ENCODE measurements around the gene ADAM17. TPM values are rescaled to one million over a fixed set of nuclear protein-coding genes. Genes with fewer than 3 reads are reported as not detected.

Gene ADAM17
- total RNA-seq, 1 experiment from 2014 or later, result 50.0 TPM

GRCh38 chr2:9441556-9441955, 114.1 kb downstream of the ADAM17 start:
- DNase-seq (ENCODE audit: low read depth, low spot score), result no peak
- Histone ChIP-seq H3K4me3 (ENCODE audit: low read depth in 2 of 2, low read length in 2 of 2) (no peak overlapping the region), H3K9me3 (ENCODE audit: control insufficient read depth, insufficient read depth, low read depth, low read length) (no peaks in the 10 kb centered on the region), H3K27ac (ENCODE audit: low read length) (no peak overlapping the region), H3K27me3 (ENCODE audit: control insufficient read depth, insufficient read depth, low read length) (no peaks in the 10 kb centered on the region), H3K4me1 (ENCODE audit: control insufficient read depth, insufficient read depth, low read length) (no peaks in the 10 kb centered on the region), H3K36me3 (ENCODE audit: control insufficient read depth, insufficient read depth, low read length) (peaks cover 20% of the 10 kb centered on the region; the same call in 1 of the 2 replicates)
- TF ChIP-seq POLR2AphosphoS5 (IDR thresholded peaks at IDR 0.05; ENCODE audit: low read depth, low read length) (no peak), TCF7L2 (IDR thresholded peaks at IDR 0.05; ENCODE audit: low read depth, low read length) (no peak), SIN3A (IDR thresholded peaks at IDR 0.05; ENCODE audit: borderline replicate concordance, insufficient read depth, low read depth, low read length) (no peak)
- TF ChIP-seq, protein P1, sequence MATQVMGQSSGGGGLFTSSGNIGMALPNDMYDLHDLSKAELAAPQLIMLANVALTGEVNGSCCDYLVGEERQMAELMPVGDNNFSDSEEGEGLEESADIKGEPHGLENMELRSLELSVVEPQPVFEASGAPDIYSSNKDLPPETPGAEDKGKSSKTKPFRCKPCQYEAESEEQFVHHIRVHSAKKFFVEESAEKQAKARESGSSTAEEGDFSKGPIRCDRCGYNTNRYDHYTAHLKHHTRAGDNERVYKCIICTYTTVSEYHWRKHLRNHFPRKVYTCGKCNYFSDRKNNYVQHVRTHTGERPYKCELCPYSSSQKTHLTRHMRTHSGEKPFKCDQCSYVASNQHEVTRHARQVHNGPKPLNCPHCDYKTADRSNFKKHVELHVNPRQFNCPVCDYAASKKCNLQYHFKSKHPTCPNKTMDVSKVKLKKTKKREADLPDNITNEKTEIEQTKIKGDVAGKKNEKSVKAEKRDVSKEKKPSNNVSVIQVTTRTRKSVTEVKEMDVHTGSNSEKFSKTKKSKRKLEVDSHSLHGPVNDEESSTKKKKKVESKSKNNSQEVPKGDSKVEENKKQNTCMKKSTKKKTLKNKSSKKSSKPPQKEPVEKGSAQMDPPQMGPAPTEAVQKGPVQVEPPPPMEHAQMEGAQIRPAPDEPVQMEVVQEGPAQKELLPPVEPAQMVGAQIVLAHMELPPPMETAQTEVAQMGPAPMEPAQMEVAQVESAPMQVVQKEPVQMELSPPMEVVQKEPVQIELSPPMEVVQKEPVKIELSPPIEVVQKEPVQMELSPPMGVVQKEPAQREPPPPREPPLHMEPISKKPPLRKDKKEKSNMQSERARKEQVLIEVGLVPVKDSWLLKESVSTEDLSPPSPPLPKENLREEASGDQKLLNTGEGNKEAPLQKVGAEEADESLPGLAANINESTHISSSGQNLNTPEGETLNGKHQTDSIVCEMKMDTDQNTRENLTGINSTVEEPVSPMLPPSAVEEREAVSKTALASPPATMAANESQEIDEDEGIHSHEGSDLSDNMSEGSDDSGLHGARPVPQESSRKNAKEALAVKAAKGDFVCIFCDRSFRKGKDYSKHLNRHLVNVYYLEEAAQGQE (IDR thresholded peaks at IDR 0.05; ENCODE audit: insufficient read depth in 1 of 2, low read depth in 2 of 2, low read length in 1 of 2), result no peak
- TF ChIP-seq, protein P2, sequence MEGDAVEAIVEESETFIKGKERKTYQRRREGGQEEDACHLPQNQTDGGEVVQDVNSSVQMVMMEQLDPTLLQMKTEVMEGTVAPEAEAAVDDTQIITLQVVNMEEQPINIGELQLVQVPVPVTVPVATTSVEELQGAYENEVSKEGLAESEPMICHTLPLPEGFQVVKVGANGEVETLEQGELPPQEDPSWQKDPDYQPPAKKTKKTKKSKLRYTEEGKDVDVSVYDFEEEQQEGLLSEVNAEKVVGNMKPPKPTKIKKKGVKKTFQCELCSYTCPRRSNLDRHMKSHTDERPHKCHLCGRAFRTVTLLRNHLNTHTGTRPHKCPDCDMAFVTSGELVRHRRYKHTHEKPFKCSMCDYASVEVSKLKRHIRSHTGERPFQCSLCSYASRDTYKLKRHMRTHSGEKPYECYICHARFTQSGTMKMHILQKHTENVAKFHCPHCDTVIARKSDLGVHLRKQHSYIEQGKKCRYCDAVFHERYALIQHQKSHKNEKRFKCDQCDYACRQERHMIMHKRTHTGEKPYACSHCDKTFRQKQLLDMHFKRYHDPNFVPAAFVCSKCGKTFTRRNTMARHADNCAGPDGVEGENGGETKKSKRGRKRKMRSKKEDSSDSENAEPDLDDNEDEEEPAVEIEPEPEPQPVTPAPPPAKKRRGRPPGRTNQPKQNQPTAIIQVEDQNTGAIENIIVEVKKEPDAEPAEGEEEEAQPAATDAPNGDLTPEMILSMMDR (IDR thresholded peaks at IDR 0.05), result no peak
- intact Hi-C loops (cut with micrococcal nuclease; ENCODE audit: unreplicated experiment) (no loop called here), in situ Hi-C loops (cut with HindIII; ENCODE audit: low pct_unique_long_range_greater_than_20kb, low sequenced_read_pairs) (no loop called here)
- CTCF ChIA-PET, result no interaction called here
- POLR2A ChIA-PET, result no interaction called here
- ATAC-seq, result no peak
- no TSS peak for BruUV-seq (replicated peaks)

DNA sequence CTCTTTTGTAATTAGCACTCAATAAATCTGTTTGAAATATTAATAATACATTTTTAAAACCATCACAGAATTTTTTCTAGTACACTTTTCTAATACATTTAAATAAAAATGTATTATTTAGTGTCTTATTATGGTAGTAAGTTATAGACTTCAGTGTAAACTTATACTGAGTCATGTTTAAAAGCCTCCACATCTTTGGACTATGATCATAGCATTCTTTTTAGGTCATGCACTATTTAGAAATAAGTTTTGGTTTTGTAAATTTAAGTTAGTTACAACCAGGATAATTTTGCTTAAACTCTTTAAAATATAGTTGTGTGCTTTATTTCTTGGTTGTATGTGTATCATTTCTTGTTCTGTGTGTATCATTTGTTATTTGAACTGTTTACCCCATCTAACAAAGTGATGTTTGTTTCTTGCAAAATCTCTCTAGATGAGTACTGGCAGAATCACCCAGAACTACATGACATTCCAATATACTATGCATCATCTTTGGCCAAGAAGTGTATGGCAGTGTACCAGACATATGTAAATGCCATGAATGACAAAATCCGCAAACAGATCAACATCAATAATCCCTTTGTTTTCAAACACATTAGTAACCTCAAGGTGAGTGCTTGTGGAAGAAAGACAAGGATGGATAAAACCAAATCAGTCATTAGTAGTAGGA, 115.4 kb downstream of the ADAM17 start:
- Histone ChIP-seq H3K36me3 (ENCODE audit: control insufficient read depth, insufficient read depth, low read length) (peaks cover 20% of the 10 kb centered on the region; the same call in 1 of the 2 replicates), H3K9me3 (ENCODE audit: control insufficient read depth, insufficient read depth, low read depth, low read length) (no peaks in the 10 kb centered on the region), H3K27me3 (ENCODE audit: control insufficient read depth, insufficient read depth, low read length) (no peaks in the 10 kb centered on the region), H3K27ac (ENCODE audit: low read length) (no peak overlapping the region), H3K4me3 (ENCODE audit: low read depth in 2 of 2, low read length in 2 of 2) (no peak overlapping the region), H3K4me1 (ENCODE audit: control insufficient read depth, insufficient read depth, low read length) (no peaks in the 10 kb centered on the region)
- intact Hi-C loops (cut with micrococcal nuclease; ENCODE audit: unreplicated experiment), result no loop called here
- ChIA-PET CTCF (no interaction called here), POLR2A (no interaction called here)
- no peak for TF ChIP-seq TCF7L2 (IDR thresholded peaks at IDR 0.05; ENCODE audit: low read depth, low read length)
- no peak for TF ChIP-seq POLR2AphosphoS5 (IDR thresholded peaks at IDR 0.05; ENCODE audit: low read depth, low read length)
- no peak for TF ChIP-seq SIN3A (IDR thresholded peaks at IDR 0.05; ENCODE audit: borderline replicate concordance, insufficient read depth, low read depth, low read length)
- TF ChIP-seq, protein P1 (IDR thresholded peaks at IDR 0.05; ENCODE audit: insufficient read depth in 1 of 2, low read depth in 2 of 2, low read length in 1 of 2), result no peak
- TF ChIP-seq, protein P2 (IDR thresholded peaks at IDR 0.05), result no peak
- BruUV-seq (replicated peaks), result no TSS peak
- ATAC-seq (no peak), DNase-seq (ENCODE audit: low read depth, low spot score) (no peak)
- in situ Hi-C loops (cut with HindIII; ENCODE audit: low pct_unique_long_range_greater_than_20kb, low sequenced_read_pairs), result no loop called here

Measured in Panc1 (cell line).